ENCODE results near the gene TPPP. TPM values are rescaled to one million over a fixed set of nuclear protein-coding genes. Genes with fewer than 3 reads are reported as not detected.

Gene TPPP
- total RNA-seq, 1 experiment from 2014 or later = 0.18 TPM

DNA sequence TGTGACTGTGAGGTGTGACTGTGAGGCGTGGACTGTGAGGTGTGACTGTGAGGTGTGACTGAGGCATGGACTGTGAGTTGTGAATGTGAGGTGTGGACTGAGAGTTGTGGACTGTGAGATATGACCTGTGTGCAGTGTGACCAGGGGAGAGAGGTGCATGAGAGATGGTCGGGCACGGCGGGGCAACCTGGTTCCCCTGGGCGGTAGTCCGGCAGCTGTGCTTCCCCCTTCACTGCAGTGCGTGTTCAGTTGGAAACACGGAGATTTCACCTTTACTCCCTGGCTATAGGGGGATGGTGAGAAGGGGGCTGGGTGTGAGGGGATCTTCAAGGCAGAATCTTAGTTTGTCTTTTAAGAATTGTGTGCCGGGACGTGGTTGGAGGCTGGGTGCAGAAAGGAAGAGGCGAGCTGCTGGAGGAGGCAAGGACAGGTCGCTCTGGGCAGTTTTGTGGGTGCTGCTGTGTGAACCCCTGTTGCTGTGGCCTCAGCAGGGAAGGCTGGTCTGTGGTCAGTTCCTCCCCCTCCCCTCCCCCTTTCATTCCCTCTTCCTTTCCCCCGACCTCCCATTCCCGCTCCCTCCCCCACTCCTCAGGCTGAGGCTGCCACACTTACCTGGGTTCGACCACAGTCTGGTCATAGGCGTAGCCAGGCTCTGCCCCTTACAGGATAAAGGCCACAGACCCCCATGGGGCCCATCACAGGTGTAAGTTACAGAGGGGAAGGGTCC is 41.7 kb downstream of the TPPP start:
- POLR2A ChIA-PET = no interaction called here
- intact Hi-C loops (cut with micrococcal nuclease; ENCODE audit: unreplicated experiment) = no loop called here
- Mint-ChIP-seq H3K36me3 (ENCODE audit: insufficient read depth, unreplicated experiment) (peaks cover 12% of the 10 kb centered on the region), H3K27ac (ENCODE audit: unreplicated experiment) (no peak overlapping the region), H3K4me3 (ENCODE audit: unreplicated experiment) (no peak overlapping the region), H3K27me3 (ENCODE audit: insufficient read depth, unreplicated experiment) (no peaks in the 10 kb centered on the region), H3K4me1 (ENCODE audit: low read depth, unreplicated experiment) (no peaks in the 10 kb centered on the region), H3K9me3 (ENCODE audit: unreplicated experiment) (no peaks in the 10 kb centered on the region)
- CTCF ChIA-PET = no interaction called here
- TF ChIP-seq, protein P1, sequence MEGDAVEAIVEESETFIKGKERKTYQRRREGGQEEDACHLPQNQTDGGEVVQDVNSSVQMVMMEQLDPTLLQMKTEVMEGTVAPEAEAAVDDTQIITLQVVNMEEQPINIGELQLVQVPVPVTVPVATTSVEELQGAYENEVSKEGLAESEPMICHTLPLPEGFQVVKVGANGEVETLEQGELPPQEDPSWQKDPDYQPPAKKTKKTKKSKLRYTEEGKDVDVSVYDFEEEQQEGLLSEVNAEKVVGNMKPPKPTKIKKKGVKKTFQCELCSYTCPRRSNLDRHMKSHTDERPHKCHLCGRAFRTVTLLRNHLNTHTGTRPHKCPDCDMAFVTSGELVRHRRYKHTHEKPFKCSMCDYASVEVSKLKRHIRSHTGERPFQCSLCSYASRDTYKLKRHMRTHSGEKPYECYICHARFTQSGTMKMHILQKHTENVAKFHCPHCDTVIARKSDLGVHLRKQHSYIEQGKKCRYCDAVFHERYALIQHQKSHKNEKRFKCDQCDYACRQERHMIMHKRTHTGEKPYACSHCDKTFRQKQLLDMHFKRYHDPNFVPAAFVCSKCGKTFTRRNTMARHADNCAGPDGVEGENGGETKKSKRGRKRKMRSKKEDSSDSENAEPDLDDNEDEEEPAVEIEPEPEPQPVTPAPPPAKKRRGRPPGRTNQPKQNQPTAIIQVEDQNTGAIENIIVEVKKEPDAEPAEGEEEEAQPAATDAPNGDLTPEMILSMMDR (IDR thresholded peaks at IDR 0.05; ENCODE audit: insufficient read depth in 1 of 2, low read depth in 1 of 2, low read length in 1 of 2, severe bottlenecking in 1 of 2, unreplicated experiment in 1 of 2) = no peak
- BruUV-seq (replicated peaks) = no TSS peak
- peaks cover 3% of the 10 kb centered on the region; the same call in 1 of the 2 replicates for H3K9me3 ChIP-seq
- H3K27me3 ChIP-seq (replicated peaks; ENCODE audit: control insufficient read depth, insufficient read depth, low read length) = no peaks in the 10 kb centered on the region
- no peak for DNase-seq
- no peaks in the 10 kb centered on the region for H3K4me1 ChIP-seq
- H3K4me3 ChIP-seq (ENCODE audit: low read depth, low read length) = no peak overlapping the region
- H3K36me3 ChIP-seq (ENCODE audit: control insufficient read depth, insufficient read depth, low read length) = peaks cover 20% of the 10 kb centered on the region

DNA sequence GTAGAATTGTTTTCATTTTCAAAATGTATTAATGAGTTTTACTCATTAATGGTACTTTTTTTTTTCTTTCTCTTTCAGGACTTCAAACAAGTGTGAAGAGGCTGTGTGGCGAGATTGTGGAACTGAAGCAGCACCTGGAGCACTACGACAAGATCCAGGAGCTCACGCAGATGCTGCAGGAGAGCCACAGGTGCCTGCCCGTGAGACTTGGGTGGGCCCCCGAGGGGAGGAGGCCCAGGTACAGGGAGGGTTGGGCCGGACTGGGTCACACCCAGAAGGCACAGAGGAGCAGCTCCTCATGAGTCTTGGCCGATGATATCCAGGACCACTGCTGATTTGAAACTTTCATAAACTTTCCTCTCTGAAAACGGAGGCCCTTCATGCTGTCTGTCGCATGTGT is 45.4 kb downstream of the TPPP start:
- Histone ChIP-seq H3K9me3 (peaks cover 3% of the 10 kb centered on the region; the same call in 1 of the 2 replicates), H3K4me1 (no peaks in the 10 kb centered on the region), H3K36me3 (ENCODE audit: control insufficient read depth, insufficient read depth, low read length) (peaks cover 17% of the 10 kb centered on the region), H3K27me3 (replicated peaks; ENCODE audit: control insufficient read depth, insufficient read depth, low read length) (no peaks in the 10 kb centered on the region), H3K4me3 (ENCODE audit: low read depth, low read length) (no peak overlapping the region)
- no peak for DNase-seq
- Mint-ChIP-seq H3K27me3 (ENCODE audit: insufficient read depth, unreplicated experiment) (no peaks in the 10 kb centered on the region), H3K9me3 (ENCODE audit: unreplicated experiment) (no peaks in the 10 kb centered on the region), H3K4me1 (ENCODE audit: low read depth, unreplicated experiment) (no peaks in the 10 kb centered on the region), H3K27ac (ENCODE audit: unreplicated experiment) (no peak overlapping the region), H3K4me3 (ENCODE audit: unreplicated experiment) (no peak overlapping the region), H3K36me3 (ENCODE audit: insufficient read depth, unreplicated experiment) (peaks cover 6% of the 10 kb centered on the region)
- BruUV-seq (replicated peaks) = no TSS peak
- CTCF ChIA-PET = interaction anchor here (0.7 kb wide), 1 partner anchor 142 kb away, joined by 3 read pairs; no protein-coding TSS in a partner anchor
- POLR2A ChIA-PET = interaction anchor here (0.7 kb wide), 1 partner anchor 553 kb away, joined by 3 read pairs; the partner anchor contains the start of gene SLC6A19
- intact Hi-C loops (cut with micrococcal nuclease; ENCODE audit: unreplicated experiment) = no loop called here
- TF ChIP-seq, protein P1 (IDR thresholded peaks at IDR 0.05; ENCODE audit: insufficient read depth in 1 of 2, low read depth in 1 of 2, low read length in 1 of 2, severe bottlenecking in 1 of 2, unreplicated experiment in 1 of 2) = no peak

DNA sequence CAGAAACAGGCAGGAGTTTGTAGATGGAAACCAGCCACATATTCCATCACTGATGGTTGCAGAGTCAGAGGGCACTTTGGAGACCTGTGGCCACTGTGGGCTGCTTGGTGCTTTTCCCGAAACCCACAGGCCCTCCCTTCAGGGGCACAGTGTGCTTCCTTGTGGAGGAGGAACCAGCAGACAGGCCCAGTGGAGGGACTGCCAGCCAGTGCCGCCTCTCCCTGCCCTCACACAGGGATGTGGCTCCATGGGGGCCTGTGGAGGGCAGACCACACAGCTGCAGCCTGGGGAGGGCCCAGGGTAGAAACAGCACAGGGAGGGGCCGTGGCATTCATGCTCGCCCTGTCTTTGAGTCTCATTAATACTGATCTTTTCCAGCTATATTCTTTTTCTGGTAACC is 45.8 kb downstream of the TPPP start:
- ChIA-PET CTCF (interaction anchor here (0.7 kb wide), 1 partner anchor 141 kb away, joined by 3 read pairs; no protein-coding TSS in a partner anchor), POLR2A (interaction anchor here (0.7 kb wide), 1 partner anchor 554 kb away, joined by 3 read pairs; the partner anchor contains the start of gene SLC6A19)
- H3K4me1 Mint-ChIP-seq (ENCODE audit: low read depth, unreplicated experiment) = no peaks in the 10 kb centered on the region
- peaks cover 17% of the 10 kb centered on the region for H3K36me3 ChIP-seq (ENCODE audit: control insufficient read depth, insufficient read depth, low read length)
- intact Hi-C loops (cut with micrococcal nuclease; ENCODE audit: unreplicated experiment) = no loop called here
- TF ChIP-seq, protein P1 (IDR thresholded peaks at IDR 0.05; ENCODE audit: insufficient read depth in 1 of 2, low read depth in 1 of 2, low read length in 1 of 2, severe bottlenecking in 1 of 2, unreplicated experiment in 1 of 2) = no peak
- H3K4me3 ChIP-seq (ENCODE audit: low read depth, low read length) = no peak overlapping the region
- H3K4me1 ChIP-seq = no peaks in the 10 kb centered on the region
- peaks cover 6% of the 10 kb centered on the region for H3K36me3 Mint-ChIP-seq (ENCODE audit: insufficient read depth, unreplicated experiment)
- no peak for DNase-seq
- no peak overlapping the region for H3K27ac Mint-ChIP-seq (ENCODE audit: unreplicated experiment)
- no peaks in the 10 kb centered on the region for H3K27me3 Mint-ChIP-seq (ENCODE audit: insufficient read depth, unreplicated experiment)
- peaks cover 3% of the 10 kb centered on the region; the same call in 1 of the 2 replicates for H3K9me3 ChIP-seq
- no peak overlapping the region for H3K4me3 Mint-ChIP-seq (ENCODE audit: unreplicated experiment)
- no peaks in the 10 kb centered on the region for H3K9me3 Mint-ChIP-seq (ENCODE audit: unreplicated experiment)
- BruUV-seq (replicated peaks) = no TSS peak
- no peaks in the 10 kb centered on the region for H3K27me3 ChIP-seq (replicated peaks; ENCODE audit: control insufficient read depth, insufficient read depth, low read length)

Measured in Caco-2 (cell line).